ENCODE data around the gene BCAR3. TPM values are rescaled to one million over a fixed set of nuclear protein-coding genes. Genes with fewer than 3 reads are reported as not detected.

Gene BCAR3
- total RNA-seq, 1 donor from 2014 or later: 41.0 TPM

- DNase-seq (ENCODE audit: low read depth): no peak
These were observed 65.2 kb downstream of the BCAR3 start for GRCh38 chr1:93616221-93616995.

- DNase-seq (ENCODE audit: low read depth): peak; percentile 90
These were observed 66.0 kb downstream of the BCAR3 start for GRCh38 chr1:93615582-93616150.

- DNase-seq (ENCODE audit: low read depth): peak; percentile 68
These were observed 66.6 kb downstream of the BCAR3 start for GRCh38 chr1:93614986-93615581.

GRCh38 chr1:93614541-93614940 lies 67.1 kb downstream of the BCAR3 start:
- DNase-seq (ENCODE audit: low read depth): no peak

- no peak for DNase-seq (ENCODE audit: low read depth)
These were observed 67.7 kb downstream of the BCAR3 start for GRCh38 chr1:93613898-93614297.

GRCh38 chr1:93612510-93612909 lies 69.1 kb downstream of the BCAR3 start:
- DNase-seq (ENCODE audit: low read depth): no peak

- DNase-seq (ENCODE audit: low read depth): no peak
These were observed 70.0 kb downstream of the BCAR3 start for GRCh38 chr1:93611668-93612067.

- no peak for DNase-seq (ENCODE audit: low read depth)
These were observed 72.1 kb downstream of the BCAR3 start for GRCh38 chr1:93609536-93609935.

- DNase-seq (ENCODE audit: low read depth): no peak
These were observed 73.2 kb downstream of the BCAR3 start for GRCh38 chr1:93608187-93609109.

GRCh38 chr1:93607814-93608186 lies 73.8 kb downstream of the BCAR3 start:
- no peak for DNase-seq (ENCODE audit: low read depth)

GRCh38 chr1:93605812-93606512 lies 75.7 kb downstream of the BCAR3 start:
- peak; percentile 92 for DNase-seq (ENCODE audit: low read depth)

- peak; percentile 57 for DNase-seq (ENCODE audit: low read depth)
These were observed 76.5 kb downstream of the BCAR3 start for GRCh38 chr1:93605026-93605568.

GRCh38 chr1:93604411-93604810 lies 77.2 kb downstream of the BCAR3 start:
- DNase-seq (ENCODE audit: low read depth): peak; percentile 27

GRCh38 chr1:93603601-93604000 lies 78.0 kb downstream of the BCAR3 start:
- DNase-seq (ENCODE audit: low read depth): no peak

GRCh38 chr1:93603106-93603505 lies 78.5 kb downstream of the BCAR3 start:
- no peak for DNase-seq (ENCODE audit: low read depth)

- no peak for DNase-seq (ENCODE audit: low read depth)
These were observed 79.5 kb downstream of the BCAR3 start for GRCh38 chr1:93602101-93602500.

GRCh38 chr1:93601686-93602085 lies 80.0 kb downstream of the BCAR3 start:
- DNase-seq (ENCODE audit: low read depth): no peak

GRCh38 chr1:93600663-93601062 lies 81.0 kb downstream of the BCAR3 start:
- DNase-seq (ENCODE audit: low read depth): no peak

- no peak for DNase-seq (ENCODE audit: low read depth)
These were observed 82.2 kb downstream of the BCAR3 start for GRCh38 chr1:93599479-93599878.

- no peak for DNase-seq (ENCODE audit: low read depth)
These were observed 82.7 kb downstream of the BCAR3 start for GRCh38 chr1:93598861-93599439.

GRCh38 chr1:93598396-93598795 lies 83.2 kb downstream of the BCAR3 start:
- DNase-seq (ENCODE audit: low read depth): no peak

Data from renal cortical epithelial cell (primary cell).